Fibroblast of pulmonary artery (primary cell): Measurements from ENCODE around the gene HORMAD2.
A peak's percentile ranks its signal among the peaks of the same experiment; 100 is the strongest.

Experiments used
- DNase-seq: peaks from one replicate; pipeline ENCODE4 v3.0.0-alpha.2; 2010; ENCODE audit warnings: low read depth
- H3K4me3 ChIP-seq: replicated peaks from 2 replicates; pipeline ENCODE4 v1.5.1; 2011; ENCODE audit warnings: low read depth, mild to moderate bottlenecking, control low read depth, low read length, moderate library complexity
- CTCF ChIP-seq: IDR thresholded peaks from 2 replicates; pipeline ENCODE4 v1.5.1; 2011; ENCODE audit warnings: mild to moderate bottlenecking, control low read depth, low read length, inconsistent platforms; ENCODE audit errors: missing control alignments

Gene HORMAD2

DNA sequence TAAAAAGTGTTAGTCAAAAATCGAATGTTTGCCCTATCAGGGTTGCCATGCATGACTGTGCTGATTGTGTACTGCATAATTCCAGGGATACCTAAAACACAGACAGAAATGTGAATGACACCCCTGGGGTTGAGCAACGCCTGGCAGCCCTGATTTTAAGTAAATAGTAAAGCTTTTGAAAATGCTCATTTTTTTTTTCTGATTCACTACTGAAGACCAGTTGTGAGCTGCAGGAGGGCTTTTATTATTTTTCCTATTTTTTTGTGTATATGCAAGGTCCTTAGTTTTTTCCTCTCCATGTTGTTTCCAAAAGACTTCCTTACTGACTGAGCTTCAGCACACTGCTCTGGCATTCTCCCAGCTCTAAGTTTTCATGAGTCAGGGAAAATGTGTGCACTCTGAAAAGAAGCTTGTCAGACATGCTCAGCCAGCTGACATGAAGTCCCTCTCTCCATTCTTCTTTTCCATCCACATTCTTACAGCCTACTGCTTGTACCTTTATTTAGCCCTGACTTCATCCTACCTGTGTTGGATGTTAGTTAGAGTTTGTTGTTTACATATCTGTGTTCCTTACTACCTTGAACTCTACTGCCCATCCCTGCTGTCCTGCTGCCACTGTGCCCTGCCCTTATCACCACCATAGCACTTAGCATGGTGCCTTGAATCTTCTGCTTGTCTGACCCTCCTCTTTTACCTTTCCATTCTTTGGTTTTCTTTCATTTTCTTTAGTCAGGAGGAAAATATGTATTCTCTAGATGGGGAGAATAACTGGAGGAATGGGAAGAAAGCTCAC is 79.5 kb downstream of the HORMAD2 start:
- no peak for TF ChIP-seq CTCF
- H3K4me3 ChIP-seq, result no peak overlapping the region
- DNase-seq, result peak; percentile 83

- no peak overlapping the region for H3K4me3 ChIP-seq
- TF ChIP-seq CTCF, result no peak
- DNase-seq, result no peak
Observed at GRCh38 chr22:30161051-30161469, 80.8 kb downstream of the HORMAD2 start.

- H3K4me3 ChIP-seq, result no peak overlapping the region
- DNase-seq, result no peak
- no peak for TF ChIP-seq CTCF
Observed at GRCh38 chr22:30167296-30167695, 87.0 kb downstream of the HORMAD2 start.

GRCh38 chr22:30167734-30168133 is 87.5 kb downstream of the HORMAD2 start:
- no peak for TF ChIP-seq CTCF
- no peak overlapping the region for H3K4me3 ChIP-seq
- DNase-seq, result no peak

DNA sequence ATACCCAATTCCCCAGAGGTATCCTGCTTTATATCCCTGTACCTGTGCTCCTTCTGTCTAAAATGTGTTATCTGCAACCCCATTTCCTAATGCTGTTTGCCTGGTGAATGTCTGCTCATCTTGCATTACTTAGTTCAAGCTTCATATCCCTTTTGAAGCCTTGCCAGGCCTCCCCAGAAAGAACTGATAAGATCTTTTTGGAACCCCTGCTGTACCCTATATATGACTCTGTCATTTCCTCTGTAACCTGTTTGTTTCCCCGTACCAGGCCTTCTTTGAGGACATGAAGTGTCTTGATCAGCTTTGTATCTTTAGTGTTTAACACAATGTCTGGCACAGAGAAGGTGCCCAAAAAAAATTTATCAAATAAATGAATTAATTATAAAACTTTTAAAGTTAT is 88.7 kb downstream of the HORMAD2 start:
- H3K4me3 ChIP-seq, result no peak overlapping the region
- TF ChIP-seq CTCF, result no peak
- no peak for DNase-seq

- DNase-seq, result no peak
- H3K4me3 ChIP-seq, result no peak overlapping the region
- TF ChIP-seq CTCF, result no peak
Observed at GRCh38 chr22:30170129-30170528, 89.9 kb downstream of the HORMAD2 start.

GRCh38 chr22:30171008-30171407 is 90.7 kb downstream of the HORMAD2 start:
- no peak overlapping the region for H3K4me3 ChIP-seq
- TF ChIP-seq CTCF, result no peak
- DNase-seq, result no peak
